ENCODE data around the gene FRMPD2. TPM values are rescaled to one million over a fixed set of nuclear protein-coding genes. Genes with fewer than 3 reads are reported as not detected.

FRMPD2 gene
- total and polyA plus RNA-seq, 2 of the 4 experiments (the other 2 are of a cell fraction), result 0.18 TPM; not detected in 1

GRCh38 chr10:48309711-48310226 lies 35.3 kb upstream of the FRMPD2 start:
- ChIA-PET POLR2A (ENCODE audit: unreplicated experiment) (no interaction called here), CTCF (interaction anchor here (0.7 to 1.7 kb wide), 2 partner anchors 34 to 347 kb away, joined by 3 to 7 read pairs; no protein-coding TSS in a partner anchor)
- in situ Hi-C loops (cut with MboI; ENCODE audit: low sequenced_read_pairs) (no loop called here), intact Hi-C loops (cut with micrococcal nuclease) (loop anchor here (5.0 kb wide), 1 partner anchor 128 kb away; no protein-coding TSS in a partner anchor), dilution Hi-C loops (cut with HindIII; ENCODE audit: low sequenced_read_pairs, unreplicated experiment) (no loop called here)
- Histone ChIP-seq H3K18ac (ENCODE audit: low read depth, low read length) (no peak overlapping the region), H3K9ac (ENCODE audit: low read depth, low read length) (no peak overlapping the region), H3K27me3 (ENCODE audit: control insufficient read depth, insufficient read depth, low read length) (no peaks in the 10 kb centered on the region), H2BK20ac (ENCODE audit: low read depth, low read length) (0 out of 2 replicates have a peak overlapping the region, but pooled peaks have one; percentile 16), H3K4me2 (ENCODE audit: low read depth, low read length) (peak overlapping the region; percentile 72; the same call in 1 of the 2 replicates), H4K8ac (ENCODE audit: low read depth in 2 of 2, low read length in 2 of 2) (no peak overlapping the region), H2AK9ac (replicated peaks; ENCODE audit: low read depth, low read length, poor library complexity) (no peak overlapping the region), H4K91ac (ENCODE audit: insufficient read depth, low read depth, low read length) (no peak overlapping the region), H3K56ac (ENCODE audit: extremely low read depth, insufficient read depth, low read length) (no peak overlapping the region), H3K4me3 (ENCODE audit: insufficient read depth, low read depth, low read length) (no peak overlapping the region), H2BK120ac (ENCODE audit: low read depth, low read length) (0 out of 2 replicates have a peak overlapping the region, but pooled peaks have one; percentile 8), H4K5ac (ENCODE audit: low read depth, low read length) (no peak overlapping the region), H3K79me1 (ENCODE audit: low read depth in 1 of 2, low read length in 2 of 2) (peaks cover 18 to 53% of the 10 kb centered on the region in 2 experiments; a peak in 3 of 4 replicates), H3K27ac (ENCODE audit: insufficient read depth, low read length) (no peak overlapping the region), H3K4me1 (ENCODE audit: control insufficient read depth, insufficient read depth, low read length) (peaks cover 11% of the 10 kb centered on the region), H3K9me3 (ENCODE audit: control insufficient read depth, insufficient read depth, low read length) (no peaks in the 10 kb centered on the region), H3K36me3 (ENCODE audit: control insufficient read depth, insufficient read depth, low read length) (no peaks in the 10 kb centered on the region), H2BK5ac (ENCODE audit: low read depth, low read length, poor library complexity, severe bottlenecking) (peak overlapping the region; percentile 7), H3K9me1 (ENCODE audit: insufficient read depth, low read length) (0 out of 2 replicates have a peak, but pooled peaks cover 3% of the 10 kb centered on the region), H2AFZ (replicated peaks; ENCODE audit: low read length, poor library complexity) (no peak overlapping the region), H3K23ac (ENCODE audit: low read depth, low read length) (no peak overlapping the region), H2BK15ac (ENCODE audit: low read depth, low read length) (no peak overlapping the region), H3K14ac (replicated peaks; ENCODE audit: low read depth, low read length) (no peak overlapping the region), H2AK5ac (ENCODE audit: low read depth, low read length) (no peak overlapping the region), H4K20me1 (ENCODE audit: insufficient read depth, low read length) (peaks cover 45% of the 10 kb centered on the region), H3K4ac (ENCODE audit: low read depth, low read length) (no peak overlapping the region)
- TF ChIP-seq ELK1 (IDR thresholded peaks at IDR 0.05; ENCODE audit: borderline replicate concordance, low read depth, low read length) (no peak), CHD1 (IDR thresholded peaks at IDR 0.05; ENCODE audit: low read depth, low read length) (no peak), FOS (IDR thresholded peaks at IDR 0.05; ENCODE audit: low read depth, low read length) (peak; percentile 43; the same call in 1 of the 2 replicates), MXI1 (IDR thresholded peaks at IDR 0.05; ENCODE audit: borderline replicate concordance, low read depth, low read length) (no peak), RCOR1 (IDR thresholded peaks at IDR 0.05; ENCODE audit: insufficient replicate concordance, low read length) (peak; percentile 33), POLR2A (IDR thresholded peaks at IDR 0.05; ENCODE audit: low read depth, low read length) (no peak)
- TF ChIP-seq, protein P1, sequence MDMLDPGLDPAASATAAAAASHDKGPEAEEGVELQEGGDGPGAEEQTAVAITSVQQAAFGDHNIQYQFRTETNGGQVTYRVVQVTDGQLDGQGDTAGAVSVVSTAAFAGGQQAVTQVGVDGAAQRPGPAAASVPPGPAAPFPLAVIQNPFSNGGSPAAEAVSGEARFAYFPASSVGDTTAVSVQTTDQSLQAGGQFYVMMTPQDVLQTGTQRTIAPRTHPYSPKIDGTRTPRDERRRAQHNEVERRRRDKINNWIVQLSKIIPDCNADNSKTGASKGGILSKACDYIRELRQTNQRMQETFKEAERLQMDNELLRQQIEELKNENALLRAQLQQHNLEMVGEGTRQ (IDR thresholded peaks at IDR 0.05; ENCODE audit: low read depth, low read length), result no peak
- ATAC-seq (ENCODE audit: low read depth) (no peak), DNase-seq (peak; percentile 64)
- no TSS peak for BruUV-seq (replicated peaks)
- 50% methylated on average over 1 of the region's 2 CpGs; no CpG with 5 or more reads in 1 of the 2 experiments for WGBS, 2 experiments (ENCODE audit: extremely low coverage in 2 of 2, insufficient read length in 1 of 2)
